Posterior cingulate gyrus (tissue), 11 donors: Measurements from ENCODE around the gene SNTG2.

Experiments
- DNase-seq, 10 donors: peaks; one replicate each; pipeline versions ENCODE4 v3.0.0 to v3.0.0-alpha.2; 2020 to 2021; ENCODE audit warnings: mixed read lengths in 3 of 10
- intact Hi-C: fragments of 100-400 bp; cut with DNase I; formaldehyde crosslinking; loops from one replicate; pipeline ENCODE4 v1.15.1; 2023

Gene SNTG2

DNA sequence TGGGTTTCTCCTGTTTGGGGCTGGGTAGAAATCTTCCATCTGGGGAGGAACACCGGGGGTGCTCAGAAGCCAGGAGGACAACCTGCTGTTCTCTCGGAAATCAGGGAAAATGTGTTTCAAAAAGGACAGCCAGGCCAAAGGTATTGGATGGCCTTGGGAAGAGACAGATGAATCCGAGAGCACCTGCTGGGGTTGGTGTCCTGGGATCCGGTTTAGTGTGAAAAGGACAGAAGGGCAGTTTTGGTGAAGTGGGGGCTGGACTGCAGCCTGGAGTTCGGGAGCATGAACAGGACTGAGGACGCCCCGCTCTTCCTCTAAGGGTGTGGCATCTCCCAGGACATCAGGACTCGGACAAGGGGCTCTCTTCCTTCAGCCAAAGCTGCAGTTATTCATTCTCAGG is 24.9 kb upstream of the SNTG2 start:
- DNase-seq: peak in 1 of 10 donors; percentile 20
- intact Hi-C loops: no loop called here

DNA sequence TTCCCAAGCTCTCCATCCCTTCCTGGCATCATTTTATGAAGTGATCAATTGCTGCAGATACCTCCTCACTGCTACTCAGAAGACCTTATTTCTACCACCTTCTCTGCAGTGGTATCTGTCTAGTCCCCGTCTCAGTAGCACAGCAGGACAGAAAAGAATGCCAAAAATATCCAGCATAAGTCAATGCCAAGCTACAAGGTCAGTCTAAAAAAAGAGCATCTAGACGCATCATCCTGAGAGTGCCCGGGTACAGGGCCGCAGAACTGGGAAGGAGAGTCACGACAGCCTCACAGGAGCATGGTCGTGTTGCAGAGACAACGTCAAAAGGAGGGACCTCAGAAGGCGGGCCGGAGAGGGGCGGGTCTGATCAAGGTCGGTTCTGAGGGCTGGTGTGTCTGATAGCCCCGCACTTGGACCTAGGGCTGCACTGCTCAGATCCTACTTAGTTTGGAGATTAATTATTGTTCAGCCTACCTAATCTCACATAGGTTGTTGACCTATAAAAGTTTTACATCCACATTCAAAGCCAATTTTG is 24.3 kb upstream of the SNTG2 start:
- intact Hi-C loops: no loop called here
- peak in 1 of 10 donors; percentile 63 for DNase-seq

DNA sequence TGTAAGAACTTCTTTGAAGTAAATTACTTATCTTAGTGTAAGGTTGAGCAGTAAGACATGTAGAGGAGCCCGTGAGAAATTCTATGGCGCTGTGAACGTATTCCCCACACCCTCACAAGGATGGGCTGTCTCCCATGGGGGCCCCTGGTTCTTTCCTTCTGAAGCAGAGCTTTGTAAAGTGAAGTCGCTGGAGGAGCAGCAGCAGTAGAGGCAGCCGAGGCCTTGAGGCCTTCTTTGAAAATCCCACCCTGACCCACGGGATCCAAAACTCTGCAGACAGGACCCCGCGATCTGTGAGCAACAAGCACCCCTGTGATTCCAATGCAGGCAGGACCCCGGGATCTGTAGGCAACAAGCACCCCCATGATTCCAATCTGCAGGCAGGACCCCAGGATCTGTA is 23.8 kb upstream of the SNTG2 start:
- intact Hi-C loops: no loop called here
- DNase-seq: no peak

DNA sequence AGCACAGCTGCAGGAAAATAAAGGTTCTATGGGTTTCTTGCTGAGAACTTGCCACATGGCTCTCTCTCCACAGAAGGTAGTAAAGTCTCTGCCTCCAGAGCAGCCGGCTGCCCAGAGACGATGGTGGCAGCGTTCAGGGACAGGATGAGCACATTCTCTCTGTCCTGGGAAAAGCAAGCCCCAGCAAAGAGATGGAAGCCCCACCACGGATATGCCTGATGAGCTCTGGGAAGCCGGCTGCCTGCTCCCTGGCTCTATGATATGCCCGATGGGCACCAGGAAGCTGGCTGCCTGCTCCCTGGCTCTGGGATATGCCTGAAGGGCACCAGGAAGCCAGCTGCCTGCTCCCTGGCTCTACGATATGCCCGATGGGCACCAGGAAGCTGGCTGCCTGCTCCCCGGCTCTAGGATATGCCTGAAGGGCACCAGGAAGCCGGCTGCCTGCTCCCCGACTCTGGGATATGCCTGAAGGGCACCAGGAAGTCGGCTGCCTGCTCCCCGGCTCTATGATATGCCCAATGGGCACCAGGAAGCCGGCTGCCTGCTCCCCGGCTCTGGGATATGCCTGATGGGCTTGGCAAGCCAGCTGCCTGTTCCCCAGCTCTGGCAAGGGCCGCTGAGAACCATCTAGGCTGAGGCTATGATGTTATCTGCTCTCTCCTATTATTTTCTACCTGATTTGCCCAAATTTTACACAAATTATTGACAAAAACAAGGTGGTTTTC is 21.5 kb upstream of the SNTG2 start:
- DNase-seq: peak in 2 of 10 donors; percentile 28 to 62
- intact Hi-C loops: no loop called here

DNA sequence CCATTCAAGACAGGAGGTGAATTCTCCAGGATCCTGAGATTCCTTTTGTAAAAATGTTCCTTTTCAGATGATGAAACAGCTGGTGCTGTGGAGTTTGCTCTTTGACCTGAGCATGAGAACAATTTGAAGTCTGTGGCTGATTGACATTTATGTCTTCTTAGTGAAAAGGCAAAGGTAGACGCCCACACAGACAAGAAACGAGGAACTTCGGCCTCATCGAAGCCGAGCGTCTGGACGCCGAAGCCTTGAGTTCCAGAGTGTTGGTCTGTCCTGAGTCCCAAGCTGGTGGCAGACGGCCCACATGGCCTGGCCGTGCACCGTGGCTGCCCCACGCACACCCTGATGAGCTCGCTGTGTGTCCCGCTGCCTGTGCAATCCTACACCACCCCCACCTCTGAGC is 20.7 kb upstream of the SNTG2 start:
- peak in 1 of 10 donors; percentile 42 for DNase-seq
- intact Hi-C loops: no loop called here

DNA sequence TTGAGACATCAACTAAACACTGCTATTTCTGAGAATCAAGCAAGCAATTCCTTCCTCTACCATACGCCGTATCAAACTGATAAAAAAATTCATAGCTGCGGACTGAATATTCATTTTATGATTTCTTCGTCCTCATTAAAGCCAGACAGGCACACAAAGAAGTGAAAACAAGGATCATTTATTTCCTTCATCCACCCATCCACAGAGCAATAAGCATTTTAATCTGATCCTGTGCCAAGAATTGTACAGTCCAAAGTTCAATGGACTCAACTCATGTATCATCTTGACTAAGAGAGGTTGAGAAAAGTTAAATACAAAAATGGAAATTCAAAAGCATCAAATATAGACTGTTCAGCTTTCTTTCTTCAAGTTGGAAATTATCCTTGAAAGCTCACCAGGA is 19.7 kb upstream of the SNTG2 start:
- intact Hi-C loops: no loop called here
- no peak for DNase-seq

DNA sequence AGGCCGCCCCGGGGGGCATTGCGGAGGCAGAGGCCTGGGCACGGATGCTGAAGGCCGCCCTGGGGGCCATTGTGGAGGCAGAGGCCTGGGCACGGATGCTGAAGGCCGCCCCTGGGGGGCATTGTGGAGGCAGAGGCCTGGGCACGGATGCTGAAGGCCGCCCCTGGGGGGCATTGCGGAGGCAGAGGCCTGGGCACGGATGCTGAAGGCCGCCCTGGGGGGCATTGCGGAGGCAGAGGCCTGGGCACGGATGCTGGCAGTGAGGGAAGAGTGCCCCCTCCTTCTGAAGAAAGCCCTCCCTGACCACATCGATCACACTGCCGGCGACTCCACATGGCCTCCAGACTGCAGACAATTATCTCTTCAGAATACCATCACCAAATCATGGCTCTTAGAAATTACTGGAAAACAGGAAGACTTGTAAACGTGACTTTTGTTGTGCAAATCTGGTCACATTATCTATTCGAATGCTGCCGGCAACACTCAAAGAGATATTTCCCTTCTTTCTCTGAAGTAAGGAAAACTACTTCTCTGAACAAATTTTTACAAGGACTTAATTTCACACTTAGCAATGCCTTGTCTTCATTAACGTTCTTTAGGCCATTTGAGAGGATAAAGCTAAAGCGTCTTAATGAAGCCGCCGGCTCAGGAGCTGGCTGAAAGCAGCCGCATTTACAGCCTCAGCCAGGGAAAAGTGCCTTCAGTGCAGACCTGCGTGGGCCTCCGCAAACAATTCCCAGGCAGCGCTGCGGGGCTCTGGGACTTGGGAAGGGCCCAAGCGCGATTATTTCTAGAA is 18.1 kb upstream of the SNTG2 start:
- DNase-seq: peak in 2 of 10 donors; percentile 53 to 55
- intact Hi-C loops: no loop called here

DNA sequence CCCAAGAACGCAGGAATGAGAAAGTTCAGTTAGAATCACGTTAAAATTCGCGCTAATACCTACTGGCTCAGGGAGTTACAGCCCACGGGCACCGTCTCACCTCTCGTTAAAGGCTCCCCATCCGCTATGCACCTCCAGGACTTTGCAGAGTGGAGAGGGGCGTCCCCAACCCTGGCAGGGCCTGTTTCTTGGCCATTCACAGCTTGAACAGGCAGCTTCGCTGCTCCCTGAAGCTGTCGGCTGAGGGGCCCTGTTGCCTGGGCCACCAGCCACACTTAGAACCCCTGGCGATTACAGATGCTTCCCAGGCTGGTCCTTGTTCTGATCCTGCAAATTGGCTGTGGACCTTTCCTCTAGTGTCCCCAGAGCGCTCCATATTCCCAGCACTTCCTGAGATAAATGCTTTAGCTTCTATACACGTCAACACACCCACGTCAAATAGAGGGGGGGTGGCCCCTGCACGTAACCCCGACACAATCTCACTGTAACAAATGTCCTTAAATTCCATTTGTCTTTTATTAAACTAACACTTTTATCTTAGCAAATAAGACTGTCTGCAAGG is 16.8 kb upstream of the SNTG2 start:
- no peak for DNase-seq
- intact Hi-C loops: no loop called here

DNA sequence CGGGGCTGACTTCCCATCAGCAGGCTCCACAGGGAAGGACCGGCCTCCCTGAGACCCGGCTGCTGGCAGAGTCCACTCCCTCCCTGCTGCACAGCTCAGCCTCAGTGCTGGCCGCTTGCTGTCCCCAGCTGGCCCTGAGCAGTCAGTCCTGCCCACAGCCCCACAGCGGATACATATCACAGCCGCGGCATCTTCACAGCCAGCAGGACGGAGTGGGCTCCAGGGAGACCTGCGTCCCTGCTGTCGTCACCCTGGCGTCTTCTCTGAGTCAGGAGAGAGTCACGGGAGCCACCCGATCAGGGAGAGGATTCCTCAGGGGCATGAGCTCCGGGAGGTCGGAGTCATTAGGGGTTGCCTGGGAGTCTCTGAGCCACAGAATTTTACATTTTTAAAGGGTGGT is 13.1 kb upstream of the SNTG2 start:
- DNase-seq: peak in 1 of 10 donors; percentile 48
- intact Hi-C loops: no loop called here

DNA sequence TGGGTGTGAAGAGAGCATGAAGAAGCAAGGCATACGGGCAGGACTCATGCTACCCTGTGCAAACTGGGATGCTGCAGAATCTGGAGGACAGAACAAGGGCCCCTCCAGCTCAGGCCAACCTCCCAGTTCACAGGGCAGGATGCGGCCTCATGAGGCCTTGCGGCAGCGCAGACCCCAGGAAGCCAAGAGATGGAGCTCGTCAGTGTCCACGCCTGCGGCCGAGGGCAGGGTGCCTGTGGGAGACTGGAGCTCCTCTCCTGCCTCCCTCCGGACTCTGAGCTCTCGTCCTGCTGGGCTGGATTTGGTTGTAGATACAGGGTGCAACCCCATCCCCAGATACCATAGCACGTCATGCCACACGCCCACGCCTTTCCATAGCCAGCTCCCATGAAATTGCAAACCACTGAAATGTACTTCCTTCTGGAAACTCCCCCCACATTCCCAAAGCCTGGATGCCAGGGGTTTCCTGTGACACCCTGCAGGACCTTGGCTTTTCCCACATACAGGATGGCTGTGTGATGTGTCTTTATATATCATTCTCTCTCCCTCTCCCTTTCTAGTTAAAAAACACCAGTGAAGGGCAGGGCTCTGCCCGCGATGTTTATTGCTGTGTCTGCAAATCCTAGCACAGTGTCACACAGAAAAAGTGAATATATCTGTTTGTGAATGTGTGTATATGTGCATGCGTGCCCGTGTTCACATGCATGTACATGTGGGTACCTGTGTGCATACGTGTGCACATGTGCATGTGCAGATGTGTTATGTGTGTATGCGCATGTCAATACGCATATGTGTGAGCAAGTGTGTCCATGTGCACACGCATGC is 12.3 kb upstream of the SNTG2 start:
- intact Hi-C loops: no loop called here
- peak in 1 of 10 donors; percentile 22 for DNase-seq

DNA sequence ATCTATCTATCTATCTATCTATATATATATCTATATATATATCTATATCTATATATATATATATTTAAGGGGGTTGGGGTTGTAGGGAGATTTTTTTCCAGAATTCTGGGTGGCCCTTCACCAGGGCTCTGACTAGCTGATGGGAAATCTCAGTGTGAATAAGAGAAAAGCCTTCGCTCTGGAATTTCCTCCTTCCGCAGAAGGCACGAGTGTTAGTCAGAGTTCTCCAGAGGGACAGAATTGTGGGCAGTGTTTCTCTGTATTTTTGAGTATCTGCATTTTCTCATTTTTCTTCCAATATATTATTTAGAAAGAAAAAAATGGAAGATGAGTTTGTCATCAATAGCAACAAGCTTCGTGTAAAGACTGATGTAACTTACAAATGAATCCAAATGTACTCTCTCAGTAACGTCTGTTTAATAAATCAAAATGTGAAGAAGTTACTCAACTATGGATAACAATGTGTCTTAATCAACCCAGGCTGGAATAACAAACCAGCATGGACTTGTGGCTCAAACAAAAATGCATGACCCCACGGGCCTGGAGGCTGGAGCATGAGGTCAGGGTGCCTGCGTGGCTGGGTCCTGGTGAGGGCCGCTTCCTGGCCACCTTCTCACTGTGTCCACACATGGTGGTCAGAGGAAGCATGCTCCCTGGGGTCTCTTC is 10.6 kb upstream of the SNTG2 start:
- intact Hi-C loops: no loop called here
- peak in 1 of 10 donors; percentile 56 for DNase-seq

DNA sequence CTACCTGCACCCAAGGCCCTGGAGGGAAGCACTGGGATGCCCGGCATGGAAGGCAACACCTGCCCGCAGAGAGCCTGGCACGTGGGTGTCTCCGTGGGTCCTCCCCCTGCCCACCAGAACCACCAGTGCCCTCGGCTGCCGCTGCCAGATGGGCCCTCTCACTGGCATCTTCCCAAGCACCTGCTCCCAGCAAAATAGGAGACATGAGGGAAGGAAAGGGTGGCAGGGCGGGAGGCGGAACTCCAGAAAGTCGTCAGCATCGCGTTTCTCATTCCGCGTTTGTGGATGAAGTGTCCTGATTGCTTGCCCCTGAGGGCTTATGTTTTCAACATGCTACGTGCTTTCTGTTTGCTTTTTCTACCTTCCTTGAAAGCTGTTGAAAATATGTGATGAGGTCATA is 8.8 kb upstream of the SNTG2 start:
- intact Hi-C loops: no loop called here
- peak in 1 of 10 donors; percentile 69 for DNase-seq

DNA sequence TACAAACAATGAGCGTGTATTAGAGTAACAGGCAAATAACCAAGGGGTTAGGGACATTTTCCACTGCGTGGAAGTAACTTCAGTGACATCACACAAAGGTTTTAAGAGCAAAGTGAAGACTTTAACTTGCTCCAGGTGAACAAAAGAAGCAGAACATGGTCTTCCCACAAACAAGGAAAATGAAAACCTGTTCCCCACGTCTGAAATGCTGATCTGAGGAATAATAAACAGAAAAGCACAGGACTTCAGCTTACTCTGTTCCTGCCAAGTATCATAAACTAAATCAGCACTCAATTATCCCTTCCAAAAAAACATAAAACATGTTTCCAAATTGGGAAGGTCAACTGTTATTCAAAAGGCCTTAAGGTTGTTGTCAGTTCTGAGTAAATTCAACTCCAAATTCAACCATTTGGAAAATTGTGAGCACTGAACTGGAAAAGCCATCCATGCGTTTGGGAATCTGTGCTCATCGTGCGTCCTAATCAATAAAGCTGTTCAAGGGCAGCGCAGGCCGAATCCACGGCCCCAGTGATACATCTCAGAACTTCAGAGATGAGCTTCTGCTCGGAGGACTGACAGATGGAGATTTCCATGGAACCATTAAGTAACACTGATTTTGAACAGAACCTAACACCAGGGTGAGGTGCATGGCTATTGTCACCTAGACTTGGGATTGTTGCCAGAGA is 7.7 kb upstream of the SNTG2 start:
- peak in 1 of 10 donors; percentile 16 for DNase-seq
- intact Hi-C loops: no loop called here

DNA sequence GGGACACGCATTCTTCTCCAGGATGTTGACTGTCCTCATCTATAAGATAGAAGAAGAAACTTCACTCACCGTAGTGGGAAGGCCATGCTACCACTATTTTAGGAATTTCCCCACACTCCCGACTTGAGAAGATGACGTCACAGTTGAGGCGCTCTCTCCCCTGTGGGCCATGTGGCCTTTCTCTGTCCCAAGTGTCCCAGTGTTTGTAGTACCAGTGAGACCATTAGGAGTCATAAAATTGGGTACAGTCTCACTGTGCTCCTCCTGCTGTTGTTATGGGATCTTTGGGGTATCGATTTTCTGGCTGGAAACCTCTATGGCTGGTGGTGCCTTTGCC is 7.2 kb upstream of the SNTG2 start:
- intact Hi-C loops: no loop called here
- DNase-seq: no peak

DNA sequence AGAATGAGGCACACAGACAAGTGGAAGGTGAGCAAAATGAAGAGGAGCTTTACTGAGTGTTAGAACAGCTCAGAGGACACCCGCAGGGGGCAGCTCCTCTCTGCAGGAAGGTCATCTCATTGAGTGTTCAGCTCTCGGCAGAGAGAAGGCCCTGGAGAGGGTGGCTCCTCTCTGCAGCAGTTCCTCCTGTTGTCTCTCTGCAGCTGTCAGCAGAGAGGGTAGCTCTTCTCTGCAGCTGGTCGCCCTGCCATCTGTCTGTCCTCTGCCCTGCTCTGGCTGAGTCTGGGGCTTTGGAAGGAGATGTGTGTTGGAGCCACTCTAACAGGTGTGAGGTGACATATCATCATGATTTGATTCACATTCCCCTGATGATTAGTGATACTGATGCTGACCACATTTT is 6.8 kb upstream of the SNTG2 start:
- peak in 1 of 10 donors; percentile 9 for DNase-seq
- intact Hi-C loops: no loop called here

DNA sequence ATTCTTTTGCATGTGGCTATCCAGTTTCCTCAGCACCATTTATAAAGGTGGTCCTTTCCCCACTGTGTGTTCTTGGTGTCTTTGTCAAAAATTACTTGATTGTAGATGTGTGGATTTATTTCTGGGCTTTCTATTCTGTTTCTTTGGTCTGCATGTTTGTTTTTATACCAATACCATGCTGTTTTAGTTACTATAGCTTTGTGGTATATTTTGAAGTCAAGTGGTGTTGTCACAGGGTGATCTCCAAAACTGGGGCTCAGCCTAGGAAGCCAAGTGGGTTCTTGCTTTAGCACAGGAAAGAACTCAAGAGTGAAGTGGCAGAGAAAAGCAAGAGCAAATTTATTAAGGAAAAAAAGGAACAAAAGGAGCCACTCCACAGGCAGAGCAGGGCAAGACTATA is 6.0 kb upstream of the SNTG2 start:
- intact Hi-C loops: no loop called here
- no peak for DNase-seq

DNA sequence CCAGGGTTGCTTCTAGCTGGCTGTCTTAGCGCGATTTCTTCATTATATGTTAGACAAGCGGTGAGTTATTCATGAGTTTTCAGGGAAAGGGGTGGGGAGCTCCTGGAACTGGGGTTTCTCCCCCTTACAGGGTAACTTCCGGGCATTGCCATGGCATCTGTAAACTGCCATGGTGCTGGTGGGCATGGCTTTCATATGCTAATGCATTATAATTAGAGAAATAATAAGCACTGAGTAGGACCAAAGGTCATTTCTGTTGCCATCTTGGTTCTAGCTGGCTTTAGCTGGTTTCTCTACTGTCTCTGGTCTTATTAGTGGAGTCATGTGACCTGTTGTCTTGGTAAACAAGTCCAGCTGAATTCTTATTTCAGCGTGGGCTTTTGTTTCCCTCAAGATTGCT is 5.5 kb upstream of the SNTG2 start:
- DNase-seq: no peak
- intact Hi-C loops: no loop called here

DNA sequence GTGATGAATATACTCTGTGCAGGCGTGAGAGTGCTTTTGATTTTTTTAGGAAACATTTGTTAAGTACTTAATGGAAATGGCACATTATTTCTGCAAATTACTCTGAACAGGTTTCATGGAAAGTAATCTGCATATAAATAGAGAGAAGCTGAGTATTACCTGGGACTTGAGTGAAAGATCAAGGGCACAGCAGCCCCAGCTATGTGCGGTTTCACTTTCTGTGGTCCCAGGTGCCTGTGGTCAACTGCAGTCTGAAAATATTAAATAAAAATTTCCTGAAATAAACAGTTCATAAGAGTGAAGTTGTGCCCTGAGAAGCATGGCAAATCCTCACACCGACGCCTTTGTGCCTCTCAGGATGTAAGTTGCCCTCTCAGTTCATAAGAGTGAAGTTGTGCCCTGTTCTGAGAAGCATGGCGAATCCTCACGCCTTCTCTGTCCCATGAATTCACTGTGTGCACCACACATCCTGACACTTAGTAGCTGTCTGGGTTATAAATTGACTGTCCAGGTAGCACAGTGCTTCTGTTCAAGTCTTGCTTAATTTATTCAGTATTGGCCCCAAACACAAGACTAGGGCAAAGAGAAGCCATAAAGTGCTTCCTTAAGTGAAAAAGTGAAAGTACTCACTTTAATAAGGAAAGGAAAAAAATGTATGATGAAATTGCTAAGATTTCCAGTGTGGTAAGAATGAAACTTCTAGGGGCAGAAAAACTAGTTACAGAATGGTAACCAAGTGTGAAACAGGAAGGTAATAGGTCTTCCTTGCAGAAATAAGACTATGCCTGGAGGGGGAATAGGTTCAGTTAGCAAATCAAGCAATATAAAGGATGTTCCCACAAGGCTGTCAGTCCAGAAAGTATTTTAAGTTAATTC is 4.3 kb upstream of the SNTG2 start:
- intact Hi-C loops: no loop called here
- DNase-seq: no peak
